ENCODE measurements around the gene PCDHGC5.

The PCDHGC5 gene

DNA sequence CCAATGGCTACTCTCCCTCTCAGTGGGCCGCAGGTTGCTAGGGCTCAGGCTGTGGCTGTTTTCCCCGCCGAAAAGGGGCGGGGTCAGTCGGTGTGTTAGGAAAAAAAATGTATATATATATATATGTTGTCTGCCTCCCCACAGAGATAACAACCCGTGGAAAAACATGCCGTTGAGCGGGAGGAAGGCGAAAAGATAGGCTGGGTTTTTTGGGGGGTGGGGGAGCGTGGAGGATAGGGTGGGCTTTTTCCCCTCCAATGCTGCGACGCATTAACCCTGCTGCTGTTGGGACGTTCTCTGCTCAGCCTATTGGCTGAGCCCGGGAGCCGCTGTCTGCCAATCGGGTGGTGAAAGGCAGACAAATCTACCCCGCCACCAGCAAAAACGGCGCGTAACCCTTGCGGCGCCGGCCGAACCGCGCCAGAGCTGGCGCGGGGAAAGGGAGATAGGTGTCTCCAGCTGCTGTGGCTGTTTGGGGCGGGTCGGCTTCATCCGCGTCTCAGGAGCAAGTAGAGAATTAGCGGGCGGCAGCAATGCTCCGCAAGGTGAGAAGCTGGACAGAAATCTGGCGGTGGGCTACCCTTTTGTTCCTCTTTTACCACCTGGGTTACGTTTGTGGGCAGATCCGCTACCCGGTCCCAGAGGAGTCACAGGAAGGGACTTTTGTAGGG is 4.1 kb upstream of the PCDHGC5 start, which contains the start of gene PCDHGC4:
Gene PCDHGC4 (plus strand): TSS at position 390 of the 671 bp plus-strand sequence. CDS start 144 bp downstream, at position 534.
- H3K4me3 ChIP-seq (ENCODE audit: low read length): peak within 1 kb of the TSS; percentile 62
- no peak for DNase-seq (ENCODE audit: low read depth)
- no peak for TF ChIP-seq CTCF (conservative IDR thresholded peaks at IDR 0.05; ENCODE audit: low read depth, low read length)

DNA sequence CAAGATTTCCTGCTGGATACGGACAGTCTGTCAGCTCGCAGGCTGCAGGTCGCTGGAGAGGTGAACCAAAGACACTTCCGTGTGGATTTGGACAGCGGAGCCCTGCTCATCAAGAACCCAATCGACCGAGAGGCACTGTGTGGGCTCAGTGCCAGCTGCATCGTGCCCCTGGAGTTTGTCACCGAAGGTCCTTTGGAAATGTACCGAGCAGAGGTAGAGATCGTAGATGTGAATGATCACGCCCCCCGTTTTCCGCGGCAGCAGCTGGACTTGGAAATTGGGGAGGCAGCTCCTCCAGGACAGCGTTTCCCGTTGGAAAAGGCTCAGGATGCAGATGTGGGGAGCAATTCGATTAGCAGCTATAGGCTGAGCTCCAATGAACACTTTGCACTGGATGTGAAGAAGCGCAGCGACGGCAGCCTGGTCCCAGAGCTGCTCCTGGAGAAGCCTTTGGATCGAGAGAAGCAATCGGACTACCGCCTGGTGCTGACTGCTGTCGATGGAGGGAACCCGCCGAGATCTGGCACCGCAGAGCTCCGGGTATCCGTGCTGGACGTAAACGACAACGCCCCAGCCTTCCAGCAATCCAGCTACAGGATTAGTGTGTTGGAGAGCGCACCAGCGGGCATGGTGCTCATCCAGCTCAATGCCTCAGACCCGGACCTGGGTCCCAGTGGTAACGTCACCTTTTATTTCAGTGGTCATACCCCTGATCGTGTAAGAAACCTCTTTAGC is 3.4 kb upstream of the PCDHGC5 start:
- no peak for DNase-seq (ENCODE audit: low read depth)
- no peak for TF ChIP-seq CTCF (conservative IDR thresholded peaks at IDR 0.05; ENCODE audit: low read depth, low read length)
- peak overlapping the region; percentile 62 for H3K4me3 ChIP-seq (ENCODE audit: low read length)

GRCh38 chr5:141486091-141486490 is 2.8 kb upstream of the PCDHGC5 start:
- no peak for TF ChIP-seq CTCF (conservative IDR thresholded peaks at IDR 0.05; ENCODE audit: low read depth, low read length)
- no peak for DNase-seq (ENCODE audit: low read depth)
- no peak overlapping the region for H3K4me3 ChIP-seq (ENCODE audit: low read length)

- no peak for TF ChIP-seq CTCF (conservative IDR thresholded peaks at IDR 0.05; ENCODE audit: low read depth, low read length)
- no peak for DNase-seq (ENCODE audit: low read depth)
- H3K4me3 ChIP-seq (ENCODE audit: low read length): no peak overlapping the region
Observed at GRCh38 chr5:141487131-141487530, 1.8 kb upstream of the PCDHGC5 start.

GRCh38 chr5:141489841-141490240 is 960 bp downstream of the PCDHGC5 start:
- H3K4me3 ChIP-seq (ENCODE audit: low read length): no peak overlapping the region
- DNase-seq (ENCODE audit: low read depth): no peak
- no peak for TF ChIP-seq CTCF (conservative IDR thresholded peaks at IDR 0.05; ENCODE audit: low read depth, low read length)

DNA sequence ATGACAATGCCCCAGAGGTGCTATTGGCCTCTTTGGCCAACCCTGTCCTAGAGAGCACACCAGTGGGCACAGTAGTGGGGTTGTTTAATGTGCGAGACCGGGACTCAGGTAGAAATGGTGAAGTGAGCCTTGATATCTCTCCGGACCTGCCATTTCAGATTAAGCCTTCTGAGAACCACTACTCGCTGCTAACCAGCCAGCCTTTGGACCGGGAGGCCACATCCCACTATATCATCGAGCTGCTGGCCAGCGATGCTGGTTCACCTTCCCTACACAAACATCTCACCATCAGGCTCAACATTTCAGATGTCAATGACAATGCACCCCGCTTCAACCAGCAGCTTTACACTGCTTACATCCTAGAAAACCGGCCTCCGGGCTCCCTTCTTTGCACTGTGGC is 1.4 kb downstream of the PCDHGC5 start:
- no peak for DNase-seq (ENCODE audit: low read depth)
- no peak for TF ChIP-seq CTCF (conservative IDR thresholded peaks at IDR 0.05; ENCODE audit: low read depth, low read length)
- H3K4me3 ChIP-seq (ENCODE audit: low read length): no peak overlapping the region

DNA sequence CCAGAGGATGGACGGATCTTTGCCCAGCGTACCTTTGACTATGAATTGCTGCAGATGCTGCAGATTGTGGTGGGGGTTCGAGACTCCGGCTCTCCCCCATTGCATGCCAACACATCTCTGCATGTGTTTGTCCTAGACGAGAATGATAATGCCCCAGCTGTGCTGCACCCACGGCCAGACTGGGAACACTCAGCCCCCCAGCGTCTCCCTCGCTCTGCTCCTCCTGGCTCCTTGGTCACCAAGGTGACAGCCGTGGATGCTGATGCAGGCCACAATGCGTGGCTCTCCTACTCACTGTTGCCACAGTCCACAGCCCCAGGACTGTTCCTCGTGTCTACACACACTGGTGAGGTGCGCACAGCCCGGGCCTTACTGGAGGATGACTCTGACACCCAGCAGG is 1.9 kb downstream of the PCDHGC5 start:
- DNase-seq (ENCODE audit: low read depth): no peak
- TF ChIP-seq CTCF (conservative IDR thresholded peaks at IDR 0.05; ENCODE audit: low read depth, low read length): no peak
- no peak overlapping the region for H3K4me3 ChIP-seq (ENCODE audit: low read length)

All from retinal pigment epithelial cell (primary cell).